ENCODE data around the gene MMP24.

Gene MMP24

GRCh38 chr20:35277531-35278395 is 51.3 kb downstream of the MMP24 start, which contains the start of gene MMP24OS:
MMP24OS (minus strand) TSS chr20:35278122; CDS start chr20:35277929, 193 bp downstream.
- Histone ChIP-seq H3K4me1 (ENCODE audit: insufficient read depth, low read length, severe bottlenecking) (peaks cover 15% of the 10 kb centered on the region), H3K9me3 (ENCODE audit: low read length) (no peaks in the 10 kb centered on the region), H3K27me3 (ENCODE audit: insufficient read depth, low read length) (no peaks in the 10 kb centered on the region), H3K9me2 (ENCODE audit: low read depth, low read length) (no peaks in the 10 kb centered on the region), H4K20me1 (ENCODE audit: insufficient read depth, low read length) (no peaks in the 10 kb centered on the region), H3K9ac (ENCODE audit: low read length) (peak within 1 kb of the TSS; percentile 93), H3K36me3 (ENCODE audit: insufficient read depth, low read length) (peaks cover 55% of the 10 kb centered on the region), H2AFZ (ENCODE audit: low read length) (no peak within 1 kb of the TSS), H3K27ac (ENCODE audit: low read depth, low read length, poor library complexity, severe bottlenecking) (peak within 1 kb of the TSS; percentile 65), H3K4me3 (ENCODE audit: low read depth, low read length, poor library complexity, severe bottlenecking) (peak within 1 kb of the TSS; percentile 88), H3F3A (ENCODE audit: insufficient read depth, low read length) (peaks cover 5% of the 10 kb centered on the region), H3K4me2 (ENCODE audit: low read length) (peak within 1 kb of the TSS; percentile 98), H3K79me2 (ENCODE audit: insufficient read depth, low read length) (no peaks in the 10 kb centered on the region)
- TF ChIP-seq CTCF (IDR thresholded peaks at IDR 0.05; ENCODE audit: low read length), result peak; percentile 37
- TF ChIP-seq EZH2 (IDR thresholded peaks at IDR 0.05; ENCODE audit: borderline replicate concordance, low read length), result no peak

- no peak overlapping the region for H3K9ac ChIP-seq (ENCODE audit: low read length)
Measured at GRCh38 chr20:35279040-35279439, 52.5 kb downstream of the MMP24 start.

GRCh38 chr20:35279533-35280174 is 53.2 kb downstream of the MMP24 start:
- Histone ChIP-seq H3K4me2 (ENCODE audit: low read length) (no peak overlapping the region), H3K9me3 (ENCODE audit: low read length) (no peaks in the 10 kb centered on the region), H3F3A (ENCODE audit: insufficient read depth, low read length) (peaks cover 5% of the 10 kb centered on the region), H3K9ac (ENCODE audit: low read length) (no peak overlapping the region), H3K79me2 (ENCODE audit: insufficient read depth, low read length) (peaks cover 12% of the 10 kb centered on the region), H3K4me3 (ENCODE audit: low read depth, low read length, poor library complexity, severe bottlenecking) (no peak overlapping the region), H2AFZ (ENCODE audit: low read length) (no peak overlapping the region), H3K27ac (ENCODE audit: low read depth, low read length, poor library complexity, severe bottlenecking) (no peak overlapping the region), H3K9me2 (ENCODE audit: low read depth, low read length) (no peaks in the 10 kb centered on the region), H3K27me3 (ENCODE audit: insufficient read depth, low read length) (no peaks in the 10 kb centered on the region), H3K4me1 (ENCODE audit: insufficient read depth, low read length, severe bottlenecking) (peaks cover 24% of the 10 kb centered on the region), H3K36me3 (ENCODE audit: insufficient read depth, low read length) (peaks cover 55% of the 10 kb centered on the region), H4K20me1 (ENCODE audit: insufficient read depth, low read length) (no peaks in the 10 kb centered on the region)
- TF ChIP-seq CTCF (IDR thresholded peaks at IDR 0.05; ENCODE audit: low read length) (no peak), EZH2 (IDR thresholded peaks at IDR 0.05; ENCODE audit: borderline replicate concordance, low read length) (no peak)

More at GRCh38 chr20:35279040-35279439, 52.5 kb downstream of the MMP24 start:
- H3K4me3 ChIP-seq (ENCODE audit: low read depth, low read length, poor library complexity, severe bottlenecking), result no peak overlapping the region
- H3K36me3 ChIP-seq (ENCODE audit: insufficient read depth, low read length), result peaks cover 55% of the 10 kb centered on the region
- H3K9me3 ChIP-seq (ENCODE audit: low read length), result no peaks in the 10 kb centered on the region
- H2AFZ ChIP-seq (ENCODE audit: low read length), result no peak overlapping the region
- H4K20me1 ChIP-seq (ENCODE audit: insufficient read depth, low read length), result no peaks in the 10 kb centered on the region
- H3K79me2 ChIP-seq (ENCODE audit: insufficient read depth, low read length), result peaks cover 11% of the 10 kb centered on the region
- TF ChIP-seq CTCF (IDR thresholded peaks at IDR 0.05; ENCODE audit: low read length), result no peak
- TF ChIP-seq EZH2 (IDR thresholded peaks at IDR 0.05; ENCODE audit: borderline replicate concordance, low read length), result no peak
- peaks cover 24% of the 10 kb centered on the region for H3K4me1 ChIP-seq (ENCODE audit: insufficient read depth, low read length, severe bottlenecking)
- H3K4me2 ChIP-seq (ENCODE audit: low read length), result no peak overlapping the region
- no peaks in the 10 kb centered on the region for H3K9me2 ChIP-seq (ENCODE audit: low read depth, low read length)
- peaks cover 5% of the 10 kb centered on the region for H3F3A ChIP-seq (ENCODE audit: insufficient read depth, low read length)
- no peaks in the 10 kb centered on the region for H3K27me3 ChIP-seq (ENCODE audit: insufficient read depth, low read length)
- H3K27ac ChIP-seq (ENCODE audit: low read depth, low read length, poor library complexity, severe bottlenecking), result peak overlapping the region; percentile 28

Data from OCI-LY1 (cell line).